HG03135 (cell line): Measurements from ENCODE around the gene CDK2AP2.
"Not testable (repeated sequence)": the region's sequence is repeated elsewhere in the genome, so short reads cannot be mapped to it uniquely, and the experiment has no call there.

ENCODE experiments used
- ATAC-seq: cut with Tn5 transposase; IDR thresholded peaks from one replicate; pipeline ENCODE4 v1.9.1; 2021; ENCODE audit warnings: mild to moderate bottlenecking, moderate library complexity; ENCODE audit not compliant: unreplicated experiment

The CDK2AP2 gene

DNA sequence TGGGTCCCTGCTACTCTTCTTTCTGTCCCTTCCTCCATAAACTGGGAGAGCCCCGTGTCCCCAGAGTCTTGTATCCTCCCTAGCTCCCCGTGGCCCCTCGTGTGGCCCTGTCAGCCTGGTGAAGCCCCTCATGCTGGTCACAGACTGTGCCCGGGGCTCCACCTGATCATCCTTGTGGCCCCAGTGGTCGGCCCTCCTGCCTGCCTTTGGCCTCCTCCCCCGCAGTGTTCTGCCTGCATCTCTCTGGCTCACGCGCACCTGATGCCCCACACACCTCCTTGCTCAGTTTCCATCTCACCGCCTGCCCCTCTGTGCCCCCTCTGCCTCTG is 16.5 kb upstream of the CDK2AP2 start:
- ATAC-seq: no peak

DNA sequence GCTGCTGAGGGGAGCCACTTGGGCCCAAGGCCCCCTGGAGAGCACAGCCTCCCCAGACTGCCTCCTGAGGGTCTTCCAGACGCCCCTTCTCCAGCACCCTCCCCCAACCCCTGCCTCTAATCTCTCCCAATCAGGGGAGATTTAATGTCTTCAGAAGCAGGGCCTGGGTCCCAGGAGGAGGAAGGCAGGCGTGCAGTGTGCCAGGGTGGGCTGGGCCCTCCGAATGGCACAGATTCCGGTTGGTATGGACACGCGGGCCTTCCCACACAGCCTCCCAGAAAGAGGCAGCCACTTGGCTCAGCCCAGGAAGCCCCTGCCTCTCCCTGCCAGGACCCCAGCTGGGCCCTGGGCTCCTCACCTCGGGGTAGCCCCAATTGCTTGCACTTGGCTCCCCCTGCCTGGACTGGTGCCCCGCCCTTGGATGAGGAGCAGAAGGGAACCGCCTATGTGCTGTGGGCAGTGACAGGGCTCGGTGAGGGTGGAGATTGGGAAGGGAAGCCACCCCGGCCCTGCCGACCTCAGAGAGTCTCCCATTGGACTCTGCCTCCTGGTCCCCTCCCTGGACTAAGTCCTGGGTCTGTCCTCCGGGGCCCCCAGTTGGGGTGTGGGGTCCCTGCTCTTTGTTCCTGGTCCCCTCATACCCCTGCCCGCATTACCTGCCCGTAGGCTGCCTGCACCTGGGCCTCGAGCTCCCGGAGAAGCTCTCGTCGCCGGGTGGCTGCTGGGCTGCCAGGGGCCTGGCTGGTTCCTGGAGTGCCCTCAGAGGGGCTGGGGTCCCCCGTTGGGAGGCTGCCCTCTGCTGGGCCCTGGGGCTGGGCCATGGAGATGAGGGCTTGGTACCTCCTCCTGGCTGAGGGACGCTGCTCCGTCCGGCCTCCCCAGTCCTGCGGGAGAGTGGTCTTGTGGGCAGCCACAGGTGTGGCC is 15.9 kb upstream of the CDK2AP2 start:
- no peak for ATAC-seq

- no peak for ATAC-seq
Measured at GRCh38 chr11:67522844-67523555, 15.0 kb upstream of the CDK2AP2 start, which contains the start of gene CABP2. Gene CABP2 (minus strand): TSS chr11:67523446. CDS start chr11:67523326, 120 bp downstream.

- ATAC-seq: no peak
Measured at GRCh38 chr11:67522338-67522737, 14.4 kb upstream of the CDK2AP2 start.

GRCh38 chr11:67521924-67522323 is 14.0 kb upstream of the CDK2AP2 start:
- no peak for ATAC-seq

GRCh38 chr11:67520856-67521824 is 13.2 kb upstream of the CDK2AP2 start:
- no peak for ATAC-seq

- no peak for ATAC-seq
Measured at GRCh38 chr11:67519726-67520125, 11.8 kb upstream of the CDK2AP2 start.

GRCh38 chr11:67517784-67518552 is 10.0 kb upstream of the CDK2AP2 start:
- ATAC-seq: no peak

GRCh38 chr11:67516806-67517205 is 8.8 kb upstream of the CDK2AP2 start:
- ATAC-seq: no peak

- no peak for ATAC-seq
Measured at GRCh38 chr11:67514116-67514515, 6.2 kb upstream of the CDK2AP2 start.

DNA sequence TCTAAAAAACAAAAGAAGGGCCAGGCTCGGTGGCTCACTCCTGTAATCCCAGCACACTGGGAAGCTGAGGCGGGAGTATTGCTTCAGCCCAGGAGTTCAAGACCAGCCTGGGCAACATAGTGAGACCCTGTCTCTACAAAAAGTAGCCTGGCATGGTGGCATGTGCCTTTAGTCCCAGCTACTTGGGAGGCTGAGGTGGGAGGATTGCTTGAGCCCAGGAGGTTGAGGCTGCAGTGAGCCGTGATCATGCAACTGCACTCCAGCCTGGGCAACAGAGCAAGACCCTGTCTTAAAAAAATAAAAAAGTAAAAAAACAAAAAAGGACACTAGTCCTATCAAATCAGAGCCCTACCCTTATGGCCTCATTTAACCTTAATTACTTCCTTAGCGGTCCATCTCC is 3.6 kb upstream of the CDK2AP2 start:
- not testable (repeated sequence) for ATAC-seq

- no peak for ATAC-seq
Measured at GRCh38 chr11:67510023-67510345, 2.0 kb upstream of the CDK2AP2 start.

GRCh38 chr11:67508486-67509121 is 642 bp upstream of the CDK2AP2 start:
- ATAC-seq: peak; percentile 51

- no peak for ATAC-seq
Measured at GRCh38 chr11:67507242-67507863, 609 bp downstream of the CDK2AP2 start.

- no peak for ATAC-seq
Measured at GRCh38 chr11:67506426-67507051, 1.4 kb downstream of the CDK2AP2 start.

GRCh38 chr11:67505605-67506396 is 2.2 kb downstream of the CDK2AP2 start:
- ATAC-seq: no peak

DNA sequence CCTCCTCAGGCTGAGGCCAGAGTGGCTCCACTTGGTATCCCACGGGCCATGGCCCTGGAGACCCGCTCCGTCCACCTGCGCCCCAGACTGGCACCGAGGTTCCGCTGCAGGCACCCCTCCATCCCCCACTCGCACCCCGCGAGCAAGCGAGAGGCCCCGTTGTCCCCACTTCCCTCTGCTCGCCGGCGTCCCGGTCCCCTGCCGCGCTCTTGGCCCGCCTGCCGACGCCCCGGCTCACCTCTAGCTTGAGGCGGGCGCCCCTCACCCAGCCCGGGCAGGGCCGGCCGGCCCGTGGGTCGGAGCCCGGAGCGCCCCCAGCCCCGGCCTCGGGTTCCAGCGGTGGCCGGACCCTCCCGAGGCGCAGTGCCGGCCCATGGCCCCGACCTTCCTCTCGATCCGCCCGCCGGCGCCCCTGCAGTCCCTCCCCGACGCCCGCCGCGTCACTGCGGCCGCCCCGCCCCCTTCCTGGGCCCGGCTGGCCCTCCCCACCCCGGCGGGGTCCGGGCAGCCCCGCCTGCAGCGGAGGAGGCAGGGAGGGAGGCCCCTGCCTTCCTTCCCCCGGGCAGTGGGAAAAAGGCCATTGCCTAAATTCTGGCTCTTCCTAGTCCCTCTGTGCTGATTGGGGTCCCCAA is 2.9 kb downstream of the CDK2AP2 start, which contains the start of gene PITPNM1:
Gene PITPNM1, minus strand, starts transcription at position 414 of the 632 bp plus-strand sequence. CDS start 1,183 bp downstream, outside the sequence.
- ATAC-seq: no peak
